Measurements from ENCODE around the gene ASB18. TPM values are rescaled to one million over a fixed set of nuclear protein-coding genes. Genes with fewer than 3 reads are reported as not detected.

ASB18 gene
- total RNA-seq, 1 experiment from 2014 or later, result not detected

- no peaks in the 10 kb centered on the region for H3K4me1 ChIP-seq (ENCODE audit: control insufficient read depth, insufficient read depth, low read length)
- in situ Hi-C loops (cut with HindIII; ENCODE audit: low pct_unique_long_range_greater_than_20kb, low sequenced_read_pairs) (no loop called here), intact Hi-C loops (cut with micrococcal nuclease; ENCODE audit: unreplicated experiment) (no loop called here)
- no peak overlapping the region for H3K4me3 ChIP-seq (ENCODE audit: low read depth in 2 of 2, low read length in 2 of 2)
- no peak for ATAC-seq
- DNase-seq (ENCODE audit: low read depth, low spot score), result no peak
- no peak overlapping the region for H3K27ac ChIP-seq (ENCODE audit: low read length)
- no peak for TF ChIP-seq CTCF (IDR thresholded peaks at IDR 0.05)
- TF ChIP-seq SIN3A (IDR thresholded peaks at IDR 0.05; ENCODE audit: borderline replicate concordance, insufficient read depth, low read depth, low read length), result no peak
- TF ChIP-seq REST (IDR thresholded peaks at IDR 0.05; ENCODE audit: insufficient read depth in 1 of 2, low read depth in 2 of 2, low read length in 1 of 2), result no peak
- no peak for TF ChIP-seq TCF7L2 (IDR thresholded peaks at IDR 0.05; ENCODE audit: low read depth, low read length)
- TF ChIP-seq POLR2AphosphoS5 (IDR thresholded peaks at IDR 0.05; ENCODE audit: low read depth, low read length), result no peak
- no peaks in the 10 kb centered on the region for H3K36me3 ChIP-seq (ENCODE audit: control insufficient read depth, insufficient read depth, low read length)
- no TSS peak for BruUV-seq (replicated peaks)
- no peaks in the 10 kb centered on the region for H3K9me3 ChIP-seq (ENCODE audit: control insufficient read depth, insufficient read depth, low read depth, low read length)
- H3K27me3 ChIP-seq (ENCODE audit: control insufficient read depth, insufficient read depth, low read length), result no peaks in the 10 kb centered on the region
- ChIA-PET CTCF (no interaction called here), POLR2A (no interaction called here)
Observed at GRCh38 chr2:236196366-236196765, 67.8 kb downstream of the ASB18 start.

- Histone ChIP-seq H3K27ac (ENCODE audit: low read length) (no peak overlapping the region), H3K27me3 (ENCODE audit: control insufficient read depth, insufficient read depth, low read length) (no peaks in the 10 kb centered on the region), H3K4me3 (ENCODE audit: low read depth in 2 of 2, low read length in 2 of 2) (no peak overlapping the region), H3K9me3 (ENCODE audit: control insufficient read depth, insufficient read depth, low read depth, low read length) (no peaks in the 10 kb centered on the region), H3K4me1 (ENCODE audit: control insufficient read depth, insufficient read depth, low read length) (no peaks in the 10 kb centered on the region), H3K36me3 (ENCODE audit: control insufficient read depth, insufficient read depth, low read length) (no peaks in the 10 kb centered on the region)
- ATAC-seq (no peak), DNase-seq (ENCODE audit: low read depth, low spot score) (no peak)
- TF ChIP-seq POLR2AphosphoS5 (IDR thresholded peaks at IDR 0.05; ENCODE audit: low read depth, low read length) (no peak), CTCF (IDR thresholded peaks at IDR 0.05) (no peak), SIN3A (IDR thresholded peaks at IDR 0.05; ENCODE audit: borderline replicate concordance, insufficient read depth, low read depth, low read length) (no peak), REST (IDR thresholded peaks at IDR 0.05; ENCODE audit: insufficient read depth in 1 of 2, low read depth in 2 of 2, low read length in 1 of 2) (no peak), TCF7L2 (IDR thresholded peaks at IDR 0.05; ENCODE audit: low read depth, low read length) (no peak)
- in situ Hi-C loops (cut with HindIII; ENCODE audit: low pct_unique_long_range_greater_than_20kb, low sequenced_read_pairs), result no loop called here
- ChIA-PET POLR2A (no interaction called here), CTCF (no interaction called here)
- no TSS peak for BruUV-seq (replicated peaks)
- intact Hi-C loops (cut with micrococcal nuclease; ENCODE audit: unreplicated experiment), result no loop called here
Observed at GRCh38 chr2:236195726-236196125, 68.5 kb downstream of the ASB18 start.

All from Panc1 (cell line).